GM23338 (cell line): ENCODE measurements around the gene ZNF773. TPM values are rescaled to one million over a fixed set of nuclear protein-coding genes. Genes with fewer than 3 reads are reported as not detected.

Source experiments
- ATAC-seq: fragments of 200-7000 bp; cut with Tn5 transposase; 3 replicates; pipeline ENCODE4 v1.9.1; 2020
- DNase-seq: peaks from one replicate; pipeline ENCODE4 v3.0.0-alpha.2; 2015; ENCODE audit warnings: low spot score
- H2AFZ ChIP-seq: fragments of 200-600 bp; sonication (generic); 2 replicates; pipeline ENCODE4 v1.8.0; 2016; ENCODE audit warnings: antibody characterized with exemption, mild to moderate bottlenecking, moderate library complexity
- H3F3A ChIP-seq: fragments of 200-600 bp; sonication (generic); replicated peaks from 2 replicates; pipeline ENCODE4 v1.8.0; 2017; ENCODE audit warnings: antibody characterized with exemption, mixed run types, low read depth
- H3K27ac ChIP-seq: fragments of 200-600 bp; sonication (generic); 2 replicates; pipeline ENCODE4 v1.6.1; 2016; ENCODE audit warnings: low read depth
- H3K27me3 ChIP-seq: fragments of 200-600 bp; sonication (generic); 2 replicates; pipeline ENCODE4 v1.8.0; 2016; ENCODE audit warnings: mild to moderate bottlenecking, mixed run types, moderate library complexity; ENCODE audit not compliant: insufficient read depth
- H3K36me3 ChIP-seq: fragments of 200-600 bp; sonication (generic); 2 replicates; pipeline ENCODE4 v1.8.0; 2016; ENCODE audit warnings: mild to moderate bottlenecking; ENCODE audit not compliant: insufficient read depth
- H3K4me1 ChIP-seq: fragments of 200-600 bp; sonication (generic); 2 replicates; pipeline ENCODE4 v1.8.0; 2016; ENCODE audit warnings: mild to moderate bottlenecking, moderate library complexity; ENCODE audit not compliant: insufficient read depth
- H3K4me2 ChIP-seq: fragments of 200-600 bp; sonication (generic); 2 replicates; pipeline ENCODE4 v1.7.1; 2017; ENCODE audit warnings: mixed run types
- H3K4me3 ChIP-seq: fragments of 200-600 bp; sonication (generic); 2 replicates; pipeline ENCODE4 v1.6.1; 2016; ENCODE audit warnings: mixed run types
- H3K79me2 ChIP-seq: fragments of 200-600 bp; sonication (generic); replicated peaks from 2 replicates; pipeline ENCODE4 v1.8.0; 2017; ENCODE audit warnings: mild to moderate bottlenecking; ENCODE audit not compliant: insufficient read depth
- H3K9me2 ChIP-seq: fragments of 200-600 bp; sonication (generic); 2 replicates; pipeline ENCODE4 v1.8.0; 2017; ENCODE audit not compliant: insufficient read depth
- H4K20me1 ChIP-seq: fragments of 200-600 bp; sonication (generic); replicated peaks from 2 replicates; pipeline ENCODE4 v1.8.0; 2017; ENCODE audit warnings: mild to moderate bottlenecking; ENCODE audit not compliant: insufficient read depth
- H3K27ac Mint-ChIP-seq: 2 replicates; pipeline ENCODE4 v1.8.0; 2020; ENCODE audit warnings: inconsistent platforms, mild to moderate bottlenecking, moderate library complexity, mixed read lengths
- H3K27me3 Mint-ChIP-seq: 3 replicates; pipeline ENCODE4 v1.8.0; 2022; ENCODE audit warnings: low read depth, mild to moderate bottlenecking, moderate library complexity, mixed read lengths, inconsistent platforms; ENCODE audit not compliant: insufficient read depth, poor library complexity
- H3K36me3 Mint-ChIP-seq: 3 replicates; pipeline ENCODE4 v1.8.0; 2021; ENCODE audit warnings: low read depth, mild to moderate bottlenecking, inconsistent platforms, moderate library complexity, mixed read lengths
- H3K4me1 Mint-ChIP-seq: 3 replicates; pipeline ENCODE4 v1.8.0; 2020; ENCODE audit warnings: mild to moderate bottlenecking, inconsistent platforms, mixed read lengths
- H3K4me3 Mint-ChIP-seq: 3 replicates; pipeline ENCODE4 v1.8.0; 2021; ENCODE audit warnings: moderate library complexity, mild to moderate bottlenecking, inconsistent platforms, mixed read lengths
- H3K9me3 Mint-ChIP-seq: 3 replicates; pipeline ENCODE4 v1.8.0; 2020; ENCODE audit warnings: moderate library complexity, mild to moderate bottlenecking, inconsistent platforms, mixed read lengths
- CTCF ChIP-seq, 2 experiments: fragments of 200-600 bp in 1 of 2; sonication (generic) in 1 of 2; conservative IDR thresholded peaks; 2 replicates each; pipeline versions ENCODE4 v1.5.1 to v1.6.1; 2016 to 2017; ENCODE audit warnings: antibody characterized with exemption in 2 of 2, low read depth in 2 of 2, mild to moderate bottlenecking in 2 of 2, moderate library complexity in 1 of 2
- ETS1 ChIP-seq: IDR thresholded peaks from 2 replicates; pipeline ENCODE4 v1.6.1; 2016; ENCODE audit warnings: antibody characterized with exemption
- EZH2 ChIP-seq: fragments of 200-600 bp; sonication (generic); IDR thresholded peaks from one replicate; pipeline ENCODE4 v1.8.0; 2017; ENCODE audit warnings: antibody characterized with exemption, mild to moderate bottlenecking, low read depth; ENCODE audit not compliant: unreplicated experiment
- JUNB ChIP-seq: IDR thresholded peaks from one replicate; pipeline ENCODE4 v1.6.1; 2016; ENCODE audit warnings: antibody characterized with exemption; ENCODE audit not compliant: unreplicated experiment
- POLR2AphosphoS5 ChIP-seq: IDR thresholded peaks from 2 replicates; pipeline ENCODE4 v1.6.1; 2016; ENCODE audit warnings: antibody characterized with exemption, low read depth
- REST ChIP-seq: IDR thresholded peaks from one replicate; pipeline ENCODE4 v1.6.1; 2018; ENCODE audit warnings: antibody characterized with exemption; ENCODE audit not compliant: unreplicated experiment
- STAT1 ChIP-seq: IDR thresholded peaks from one replicate; pipeline ENCODE4 v1.6.1; 2016; ENCODE audit warnings: antibody characterized with exemption; ENCODE audit not compliant: unreplicated experiment
- ZNF114 ChIP-seq: fragments of 250-450 bp; sonication (Bioruptor Pico); IDR thresholded peaks from 2 replicates; pipeline ENCODE4 v1.5.0; 2020; ENCODE audit warnings: mild to moderate bottlenecking, moderate library complexity
- ZNF331 ChIP-seq: fragments of 250-450 bp; sonication (Bioruptor Pico); IDR thresholded peaks from 2 replicates; pipeline ENCODE4 v1.5.0; 2020; ENCODE audit warnings: low read depth, mild to moderate bottlenecking, moderate library complexity
- polyA plus RNA-seq: library from polyadenylated mRNA; unstranded; fragments of >200 nt; fragmentation: Nextera tagmentation; extraction: Ambion mirVana; gene quantifications from 2 replicates; pipeline ENCODE4 v1.2.1, GENCODE V29; 2016
- total RNA-seq: library from RNA; depleted of rRNA; stranded (reverse); fragments of >200 nt; shearing (Covaris generic); gene quantifications from 2 replicates; pipeline ENCODE4 v1.2.3, GENCODE V29; 2014

ZNF773 gene
- total and polyA plus RNA-seq, 2 experiments from 2014 or later = 4.1 to 12.9 TPM

GRCh38 chr19:57466489-57466888, 33.2 kb upstream of the ZNF773 start:
- Mint-ChIP-seq H3K36me3 (peaks cover 72% of the 10 kb centered on the region), H3K4me3 (no peak overlapping the region), H3K9me3 (peaks cover 88% of the 10 kb centered on the region), H3K4me1 (no peaks in the 10 kb centered on the region), H3K27me3 (peaks cover 7% of the 10 kb centered on the region), H3K27ac (no peak overlapping the region)
- Histone ChIP-seq H3F3A (no peaks in the 10 kb centered on the region), H3K4me3 (no peak overlapping the region), H3K36me3 (peaks cover 10% of the 10 kb centered on the region; the same call in 1 of the 2 replicates), H3K27ac (no peak overlapping the region), H3K27me3 (no peaks in the 10 kb centered on the region), H3K4me2 (no peak overlapping the region), H2AFZ (no peak overlapping the region), H3K9me2 (no peaks in the 10 kb centered on the region), H4K20me1 (no peaks in the 10 kb centered on the region), H3K4me1 (no peaks in the 10 kb centered on the region), H3K79me2 (peaks cover 24% of the 10 kb centered on the region; the same call in 1 of the 2 replicates)
- ATAC-seq (no peak), DNase-seq (no peak)
- no peak for TF ChIP-seq ETS1
- no peak for TF ChIP-seq EZH2
- no peak for TF ChIP-seq CTCF (conservative IDR thresholded peaks at IDR 0.05; ENCODE audit: low read depth in 2 of 2)

- peaks cover 12% of the 10 kb centered on the region for H3K27me3 Mint-ChIP-seq
- H3K36me3 Mint-ChIP-seq = peaks cover 93% of the 10 kb centered on the region
- Histone ChIP-seq H3F3A (no peaks in the 10 kb centered on the region), H3K79me2 (peaks cover 52% of the 10 kb centered on the region), H3K27me3 (no peaks in the 10 kb centered on the region), H4K20me1 (no peaks in the 10 kb centered on the region), H3K27ac (no peak overlapping the region), H3K9me2 (peaks cover 18% of the 10 kb centered on the region), H3K36me3 (peaks cover 31% of the 10 kb centered on the region), H3K4me2 (no peak overlapping the region), H3K4me1 (peaks cover 4% of the 10 kb centered on the region; the same call in 1 of the 2 replicates), H2AFZ (no peak overlapping the region), H3K4me3 (no peak overlapping the region; the same call in 1 of the 2 replicates)
- no peak overlapping the region for H3K4me3 Mint-ChIP-seq
- H3K4me1 Mint-ChIP-seq = peaks cover 7% of the 10 kb centered on the region
- peaks cover 98% of the 10 kb centered on the region for H3K9me3 Mint-ChIP-seq
- DNase-seq = peak; percentile 24
- ATAC-seq = no peak
- H3K27ac Mint-ChIP-seq = no peak overlapping the region
- TF ChIP-seq JUNB (no peak), STAT1 (no peak), ETS1 (no peak), REST (no peak), ZNF114 (CRISPR knock-in tag) (no peak), ZNF331 (no peak), POLR2AphosphoS5 (no peak)
Observed at GRCh38 chr19:57473646-57474045, 26.1 kb upstream of the ZNF773 start.
